Lung (tissue), 12 donors: ENCODE measurements around the gene LUC7L2. TPM values are rescaled to one million over a fixed set of nuclear protein-coding genes. Genes with fewer than 3 reads are reported as not detected.

Experiments
- ATAC-seq: fragments of 200-7000 bp; cut with Tn5 transposase; one replicate; pipeline ENCODE4 v1.9.1; 2020; ENCODE audit warnings: moderate number of reproducible peaks; ENCODE audit not compliant: insufficient read depth, low FRiP score
- DNase-seq, 3 donors: peaks; one replicate each; pipeline ENCODE4 v3.0.0-alpha.2; 2013 to 2017
- H3K27ac ChIP-seq, 2 donors: one replicate each; pipeline ENCODE4 v1.5.1; 2013; ENCODE audit warnings: mild to moderate bottlenecking in 2 of 2, moderate library complexity in 2 of 2, control low read depth in 1 of 2, inconsistent platforms in 1 of 2, low read depth in 1 of 2, low read length in 1 of 2
- H3K27me3 ChIP-seq, 3 donors: one replicate each; pipeline ENCODE4 v1.5.1; 2013; ENCODE audit warnings: low read length in 2 of 3; ENCODE audit not compliant: control insufficient read depth in 3 of 3, insufficient read depth in 3 of 3
- H3K36me3 ChIP-seq, 4 donors: one replicate each; pipeline ENCODE4 v1.5.1; 2013; ENCODE audit warnings: low read length in 4 of 4, mild to moderate bottlenecking in 1 of 4, moderate library complexity in 1 of 4; ENCODE audit not compliant: control insufficient read depth in 4 of 4, insufficient read depth in 4 of 4
- H3K4me1 ChIP-seq, 5 donors: one replicate each; pipeline ENCODE4 v1.5.1; 2013; ENCODE audit warnings: low read length in 5 of 5, mild to moderate bottlenecking in 2 of 5, moderate library complexity in 1 of 5; ENCODE audit not compliant: control insufficient read depth in 5 of 5, insufficient read depth in 5 of 5
- H3K4me3 ChIP-seq: one replicate; pipeline ENCODE4 v1.5.1; 2013; ENCODE audit warnings: mild to moderate bottlenecking, control low read depth, moderate library complexity
- H3K9ac ChIP-seq, 2 donors: one replicate each; pipeline ENCODE4 v1.5.1; 2013; ENCODE audit warnings: low read length in 2 of 2, control low read depth in 1 of 2; ENCODE audit not compliant: insufficient read depth in 1 of 2
- H3K9me3 ChIP-seq, 4 donors: one replicate each; pipeline ENCODE4 v1.5.1; 2013; ENCODE audit warnings: low read length in 3 of 4, mild to moderate bottlenecking in 1 of 4, moderate library complexity in 1 of 4; ENCODE audit not compliant: control insufficient read depth in 4 of 4, insufficient read depth in 3 of 4
- CTCF ChIP-seq: IDR thresholded peaks from 2 replicates; pipeline ENCODE4 v1.5.1; 2012; ENCODE audit warnings: mild to moderate bottlenecking; ENCODE audit errors: control extremely low read depth, extremely low read depth
- WGBS, 2 donors: extraction: QIAGEN DNeasy Blood & Tissue Kit; methylation state at CpG; one replicate each; pipeline ENCODE4 v1.1.7; 2013; 5-methylcytosine and 5-hydroxymethylcytosine counted together
- polyA plus RNA-seq, 2 donors: library from polyadenylated mRNA; stranded (reverse); fragments of 200-250 nt; gene quantifications; one replicate each; pipeline ENCODE4 v1.2.1, GENCODE V29; 2013
- total RNA-seq, 2 donors: library from RNA; depleted of rRNA in 1 of 2; stranded (reverse); fragments of >200 nt in 1 of 2; gene quantifications; one replicate each; pipeline ENCODE4 v1.2.1, GENCODE V29; 2014 to 2021
- donor health status: control.
- donor health status: control.
- donor health status: Bipolar disorder and iron deficiency.
- donor health status: healthy.
- donor health status: DM: yes; HTN: yes; CAD: no.

Gene LUC7L2
- total and polyA plus RNA-seq, 4 donors: 35.1 to 95.4 (median 67.3) TPM

GRCh38 chr7:139439375-139439774, 79.7 kb downstream of the LUC7L2 start:
- DNase-seq (no peak), ATAC-seq (no peak)
- no peak for TF ChIP-seq CTCF
- Histone ChIP-seq H3K9ac (no peak overlapping the region), H3K27ac (no peak overlapping the region), H3K36me3 (peaks cover 0 to 2% (median 0%) of the 10 kb centered on the region in 4 donors), H3K4me3 (no peak overlapping the region), H3K4me1 (peaks cover 0 to 1% (median 0%) of the 10 kb centered on the region in 5 donors), H3K9me3 (peaks cover 0 to 2% (median 0%) of the 10 kb centered on the region in 4 donors), H3K27me3 (no peaks in the 10 kb centered on the region)
- WGBS, 2 donors: 87 to 93% methylated on average over 7 of the region's 7 CpGs

- ATAC-seq: no peak
- no peak for DNase-seq
- H3K27me3 ChIP-seq: no peaks in the 10 kb centered on the region
- H3K36me3 ChIP-seq: no peaks in the 10 kb centered on the region
- no peak overlapping the region for H3K4me3 ChIP-seq
- WGBS, 2 donors: 80 to 83% methylated on average over 4 of the region's 4 CpGs
- no peak for TF ChIP-seq CTCF
- no peaks in the 10 kb centered on the region for H3K4me1 ChIP-seq
- no peak overlapping the region for H3K9ac ChIP-seq
- no peak overlapping the region for H3K27ac ChIP-seq
- H3K9me3 ChIP-seq: peaks cover 0 to 2% (median 0%) of the 10 kb centered on the region in 4 donors
These were observed 82.3 kb downstream of the LUC7L2 start for GRCh38 chr7:139441961-139442360.

GRCh38 chr7:139446051-139446890, 86.6 kb downstream of the LUC7L2 start:
- Histone ChIP-seq H3K9me3 (peaks cover 0 to 2% (median 0%) of the 10 kb centered on the region in 4 donors), H3K4me1 (no peaks in the 10 kb centered on the region), H3K27me3 (no peaks in the 10 kb centered on the region), H3K27ac (no peak overlapping the region), H3K36me3 (no peaks in the 10 kb centered on the region), H3K4me3 (no peak overlapping the region), H3K9ac (no peak overlapping the region)
- 95 to 96% methylated on average over 20 of the region's 20 CpGs for WGBS, 2 donors
- DNase-seq (no peak), ATAC-seq (no peak)
- no peak for TF ChIP-seq CTCF
